Ishikawa (cell line): ENCODE measurements around the gene POR.

Experiments used
- CEBPB ChIP-seq: IDR thresholded peaks from 2 replicates; pipeline ENCODE4 v1.6.1; 2012
- EGR1 ChIP-seq: IDR thresholded peaks from 2 replicates; pipeline ENCODE4 v1.6.1; 2012
- EP300 ChIP-seq: IDR thresholded peaks from 2 replicates; pipeline ENCODE4 v1.6.1; 2012; ENCODE audit warnings: borderline replicate concordance
- FOXM1 ChIP-seq: IDR thresholded peaks from 2 replicates; pipeline ENCODE4 v1.6.1; 2012; ENCODE audit warnings: low read depth, borderline replicate concordance
- NFIC ChIP-seq: IDR thresholded peaks from 2 replicates; pipeline ENCODE4 v1.6.1; 2012
- RAD21 ChIP-seq: IDR thresholded peaks from 2 replicates; pipeline ENCODE4 v1.6.1; 2012; ENCODE audit warnings: low read depth
- TAF1 ChIP-seq: IDR thresholded peaks from 2 replicates; pipeline ENCODE4 v1.6.1; 2012; ENCODE audit warnings: low read depth, mild to moderate bottlenecking
- TCF12 ChIP-seq: IDR thresholded peaks from 2 replicates; pipeline ENCODE4 v1.6.1; 2012; ENCODE audit warnings: low read depth
- TEAD4 ChIP-seq: IDR thresholded peaks from 2 replicates; pipeline ENCODE4 v1.6.1; 2012
- YY1 ChIP-seq: IDR thresholded peaks from 2 replicates; pipeline ENCODE4 v1.6.1; 2012; ENCODE audit warnings: low read depth
- TF ChIP-seq, protein P1 (sequence below): IDR thresholded peaks from 2 replicates; pipeline ENCODE4 v1.6.1; 2012
- TF ChIP-seq, protein P2 (sequence below): IDR thresholded peaks from 2 replicates; pipeline ENCODE4 v1.6.1; 2012

DNA sequence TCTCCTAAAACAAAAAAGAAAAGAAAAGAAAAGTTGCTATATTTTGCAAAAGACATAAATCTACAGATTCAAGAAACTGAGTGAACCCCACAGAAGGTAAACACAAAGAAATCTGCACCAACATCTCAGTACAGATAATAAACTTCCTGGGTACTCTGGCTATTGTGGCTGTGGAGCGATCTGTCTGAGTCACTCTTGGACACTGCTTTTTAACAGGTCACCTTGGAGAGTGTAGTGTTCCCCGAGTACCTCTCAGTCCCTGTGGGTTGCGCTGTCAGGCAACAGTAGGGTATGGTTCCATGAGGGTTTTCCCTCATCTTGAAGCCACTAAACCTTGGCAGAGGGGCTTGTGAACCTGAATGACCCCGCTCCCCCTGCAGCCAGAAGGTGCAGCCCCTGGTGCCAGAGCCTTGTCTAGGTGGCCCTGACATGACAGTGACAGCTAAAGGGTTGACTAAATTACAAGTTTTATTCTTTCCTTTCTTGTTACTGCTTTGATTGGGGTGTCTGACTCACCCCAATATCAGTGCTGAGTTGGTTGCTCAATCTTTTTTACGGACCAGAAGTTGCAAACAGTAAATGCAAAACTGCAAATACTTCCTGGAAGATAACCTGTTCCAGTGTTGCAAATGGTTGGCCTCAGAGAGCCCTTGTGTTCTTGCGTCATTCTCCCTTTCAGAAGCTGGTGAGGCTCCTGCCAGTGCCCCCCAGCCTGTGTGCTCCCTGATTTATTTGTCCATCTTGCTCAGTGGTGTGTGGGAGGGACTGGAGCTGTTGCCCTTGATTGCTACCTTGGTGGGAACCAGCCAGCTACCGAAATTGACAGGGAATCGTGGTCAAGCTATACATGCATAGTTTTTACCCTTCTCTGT is 30.6 kb downstream of the POR start:
- TF ChIP-seq TAF1 (no peak), TCF12 (no peak), EP300 (no peak), RAD21 (peak; percentile 38; the same call in 1 of the 2 replicates), CEBPB (peak; percentile 82), EGR1 (no peak), FOXM1 (no peak), NFIC (no peak), YY1 (no peak), TEAD4 (no peak)
- TF ChIP-seq, protein P1, sequence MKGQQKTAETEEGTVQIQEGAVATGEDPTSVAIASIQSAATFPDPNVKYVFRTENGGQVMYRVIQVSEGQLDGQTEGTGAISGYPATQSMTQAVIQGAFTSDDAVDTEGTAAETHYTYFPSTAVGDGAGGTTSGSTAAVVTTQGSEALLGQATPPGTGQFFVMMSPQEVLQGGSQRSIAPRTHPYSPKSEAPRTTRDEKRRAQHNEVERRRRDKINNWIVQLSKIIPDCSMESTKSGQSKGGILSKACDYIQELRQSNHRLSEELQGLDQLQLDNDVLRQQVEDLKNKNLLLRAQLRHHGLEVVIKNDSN, result no peak
- TF ChIP-seq, protein P2, sequence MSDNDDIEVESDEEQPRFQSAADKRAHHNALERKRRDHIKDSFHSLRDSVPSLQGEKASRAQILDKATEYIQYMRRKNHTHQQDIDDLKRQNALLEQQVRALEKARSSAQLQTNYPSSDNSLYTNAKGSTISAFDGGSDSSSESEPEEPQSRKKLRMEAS, result no peak; the same call in 1 of the 2 replicates
